Tibial nerve (tissue), 4 donors: ENCODE data around the gene ZNF792. TPM values are rescaled to one million over a fixed set of nuclear protein-coding genes. Genes with fewer than 3 reads are reported as not detected.
"Not testable (repeated sequence)": the region's sequence is repeated elsewhere in the genome, so short reads cannot be mapped to it uniquely, and the experiment has no call there.

ENCODE experiments used
- DNase-seq, 2 donors: peaks; one replicate each; pipeline ENCODE4 v3.0.0-alpha.2; 2019; ENCODE audit warnings: low spot score in 2 of 2
- H3K27ac ChIP-seq, 4 donors: fragments of 200-600 bp; sonication (generic) in 3 of 4; one replicate each; pipeline ENCODE4 v1.5.1; 2017 to 2019; ENCODE audit warnings: mild to moderate bottlenecking in 1 of 4
- H3K27me3 ChIP-seq, 2 donors: fragments of 200-600 bp; sonication (generic) in 1 of 2; one replicate each; pipeline versions ENCODE4 v1.5.1 to v1.6.0; 2017 to 2019
- H3K36me3 ChIP-seq, 3 donors: fragments of 200-600 bp; sonication (generic); one replicate each; pipeline ENCODE4 v1.5.1; 2018 to 2019
- H3K4me1 ChIP-seq, 4 donors: fragments of 200-600 bp; sonication (generic) in 3 of 4; one replicate each; pipeline ENCODE4 v1.5.1; 2017 to 2019
- H3K4me3 ChIP-seq, 4 donors: fragments of 200-600 bp; sonication (generic) in 3 of 4; one replicate each; pipeline ENCODE4 v1.5.1; 2017 to 2019; ENCODE audit warnings: mild to moderate bottlenecking in 1 of 4, moderate library complexity in 1 of 4
- H3K9me3 ChIP-seq, 4 donors: fragments of 200-600 bp; sonication (generic) in 3 of 4; one replicate each; pipeline ENCODE4 v1.5.1; 2017 to 2019
- CTCF ChIP-seq, 5 experiments: fragments of 200-600 bp in 3 of 5; fragments of 450-650 bp in 2 of 5; sonication (generic) in 3 of 5; IDR thresholded peaks; one replicate each; pipeline ENCODE4 v1.5.1; 2016 to 2019; ENCODE audit warnings: antibody characterized with exemption in 5 of 5, mild to moderate bottlenecking in 3 of 5, moderate library complexity in 2 of 5
- EP300 ChIP-seq, 2 donors: sonication (generic); formaldehyde crosslinking; IDR thresholded peaks; one replicate each; pipeline ENCODE4 v1.6.1; 2017; ENCODE audit warnings: antibody characterized with exemption in 2 of 2, mild to moderate bottlenecking in 1 of 2
- POLR2A ChIP-seq, 2 donors: fragments of 450-650 bp; IDR thresholded peaks; one replicate each; pipeline ENCODE4 v1.6.1; 2017; ENCODE audit warnings: antibody characterized with exemption in 2 of 2, mild to moderate bottlenecking in 2 of 2, moderate library complexity in 2 of 2
- WGBS, 2 donors: methylation state at CpG; one replicate each; pipeline ENCODE4 v1.1.5; 2018; 5-methylcytosine and 5-hydroxymethylcytosine counted together
- total RNA-seq, 4 donors: library from RNA; depleted of rRNA; stranded (reverse); fragments of >200 nt; gene quantifications; one replicate each; pipeline ENCODE4 v1.1.0, GENCODE V29; 2016

Gene ZNF792
- total RNA-seq, 4 donors from 2014 or later: 2.3 to 7.1 (median 5.5) TPM

DNA sequence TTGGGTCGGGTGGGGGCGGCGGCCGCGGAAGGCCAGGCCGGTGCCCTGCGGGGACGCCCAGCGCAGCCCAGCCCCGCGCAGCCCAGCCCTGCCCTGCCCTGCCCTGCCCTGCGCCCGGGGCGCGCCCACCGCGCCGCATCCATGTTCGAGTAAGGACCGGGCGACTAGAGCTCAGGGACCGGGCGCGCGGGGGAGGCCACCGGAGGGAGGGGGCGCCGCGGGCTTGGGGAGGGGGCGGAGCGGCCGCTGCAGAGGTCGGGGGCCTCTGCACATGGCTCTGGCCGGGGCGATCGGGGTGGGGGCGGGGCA lies 36.3 kb upstream of the ZNF792 start:
- H3K27ac ChIP-seq: peak overlapping the region; percentile 96 to 100 (median 98)
- TF ChIP-seq EP300 (IDR thresholded peaks at IDR 0.05) (no peak), POLR2A (IDR thresholded peaks at IDR 0.05) (peak in 1 of 2 donors; percentile 82)
- DNase-seq: no peak
- H3K36me3 ChIP-seq: peaks cover 0 to 12% (median 0%) of the 10 kb centered on the region in 3 donors
- H3K4me3 ChIP-seq: peak overlapping the region; percentile 67 to 99 (median 78)
- no peaks in the 10 kb centered on the region for H3K27me3 ChIP-seq
- peaks cover 0 to 87% (median 25%) of the 10 kb centered on the region in 4 donors for H3K4me1 ChIP-seq
- WGBS, 2 donors: 0 to 2% methylated on average over 2 to 26 of the region's 37 CpGs
- H3K9me3 ChIP-seq: no peaks in the 10 kb centered on the region

DNA sequence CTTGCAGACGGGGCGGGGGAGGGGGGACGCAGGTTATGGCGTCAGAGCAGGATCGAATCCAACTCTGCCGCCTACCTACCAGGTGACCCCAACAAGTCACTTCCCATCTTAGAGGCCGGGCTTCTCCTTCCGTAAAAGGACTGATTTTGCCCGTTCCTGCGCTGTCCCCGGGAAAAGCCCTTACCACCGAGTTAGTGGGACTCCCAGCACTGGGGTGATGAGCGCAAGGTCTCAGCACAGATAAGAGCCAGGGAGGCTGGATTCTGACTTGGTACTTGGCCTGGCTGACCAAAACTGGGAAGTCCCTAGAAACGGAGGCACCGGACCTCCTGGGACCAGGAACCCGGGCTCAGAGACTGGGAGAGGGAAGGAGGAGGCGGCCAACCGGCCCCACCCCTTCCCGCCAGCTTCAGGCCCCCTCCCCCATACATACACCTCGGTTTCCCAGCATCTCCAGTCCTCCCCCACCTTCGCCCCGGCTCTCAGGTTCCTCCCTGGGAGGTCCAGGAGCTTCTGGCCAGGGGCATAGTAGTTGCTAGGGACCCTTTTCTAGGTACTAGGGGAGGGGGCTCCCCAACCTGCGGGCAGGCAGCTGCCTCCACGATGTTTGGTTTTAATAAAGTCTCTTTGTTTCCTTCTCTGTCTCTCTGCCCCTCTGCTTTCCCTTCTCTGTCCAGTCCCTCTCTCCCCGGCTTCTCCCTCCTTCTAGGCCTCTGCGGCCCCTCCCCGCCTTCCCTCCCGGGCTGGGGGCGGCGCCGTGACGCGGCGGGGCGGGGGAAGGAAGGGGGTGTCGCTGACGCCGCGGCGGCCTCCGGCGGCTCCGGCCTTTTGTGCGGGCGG lies 35.7 kb upstream of the ZNF792 start, which contains the start of gene GRAMD1A:
Gene GRAMD1A, plus strand, starts transcription at position 826 of the 840 bp plus-strand sequence. CDS start 156 bp downstream, outside the sequence.
- peaks cover 0 to 90% (median 27%) of the 10 kb centered on the region in 4 donors for H3K4me1 ChIP-seq

GRCh38 chr19:34998777-34999497 lies 34.9 kb upstream of the ZNF792 start:
- no peak for DNase-seq
- WGBS, 2 donors: 37 to 49% methylated on average over 13 of the region's 13 CpGs
- Histone ChIP-seq H3K36me3 (peaks cover 0 to 8% (median 0%) of the 10 kb centered on the region in 3 donors), H3K9me3 (no peaks in the 10 kb centered on the region), H3K27ac (peak overlapping the region; percentile 96 to 100 (median 98)), H3K4me3 (peak overlapping the region; percentile 59 to 99 (median 78)), H3K27me3 (no peaks in the 10 kb centered on the region), H3K4me1 (peaks cover 0 to 89% (median 29%) of the 10 kb centered on the region in 4 donors)
- TF ChIP-seq CTCF (IDR thresholded peaks at IDR 0.05): no peak
- TF ChIP-seq POLR2A (IDR thresholded peaks at IDR 0.05): no peak

More for the DNA sequence above, 35.7 kb upstream of the ZNF792 start, which contains the start of gene GRAMD1A:
- Histone ChIP-seq H3K27me3 (no peaks in the 10 kb centered on the region), H3K4me3 (peak within 1 kb of the TSS; percentile 67 to 99 (median 78)), H3K9me3 (no peaks in the 10 kb centered on the region), H3K27ac (peak within 1 kb of the TSS; percentile 96 to 100 (median 98)), H3K36me3 (peaks cover 0 to 8% (median 0%) of the 10 kb centered on the region in 3 donors)
- peak; percentile 80 to 81 for DNase-seq
- WGBS, 2 donors: 2% methylated on average over 27 to 41 of the region's 45 CpGs
- TF ChIP-seq POLR2A (IDR thresholded peaks at IDR 0.05): peak; percentile 52 to 88
- no peak for TF ChIP-seq CTCF (IDR thresholded peaks at IDR 0.05)
- TF ChIP-seq EP300 (IDR thresholded peaks at IDR 0.05): peak; percentile 16 to 96

DNA sequence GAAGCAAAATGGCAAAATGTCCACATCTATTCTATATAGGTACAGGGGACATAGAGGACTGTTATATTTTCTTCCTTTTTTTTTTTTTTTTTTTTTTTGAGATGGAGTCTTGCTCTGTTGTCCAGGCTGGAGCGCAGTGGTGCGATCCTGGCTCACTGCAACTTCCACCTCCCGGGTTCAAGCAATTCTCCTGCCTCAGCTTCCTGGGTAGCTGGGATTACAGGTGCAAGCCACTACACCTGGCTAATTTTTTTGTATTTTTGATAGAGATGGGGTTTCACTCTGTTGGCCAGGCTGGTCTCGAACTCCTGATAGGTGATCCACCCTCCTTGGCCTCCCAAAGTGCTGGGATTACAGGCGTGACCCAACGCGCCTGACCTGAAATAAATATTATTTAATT lies 34.2 kb upstream of the ZNF792 start:
- H3K4me1 ChIP-seq: peaks cover 0 to 82% (median 26%) of the 10 kb centered on the region in 4 donors
- WGBS, 2 donors: 92 to 95% methylated on average over 7 of the region's 7 CpGs
- H3K4me3 ChIP-seq, H3K36me3 ChIP-seq, DNase-seq, H3K9me3 ChIP-seq, H3K27me3 ChIP-seq: not testable (repeated sequence)
- peak overlapping the region in 3 of 4 donors; percentile 98 to 100 (median 99) for H3K27ac ChIP-seq

- peaks cover 0 to 2% (median 0%) of the 10 kb centered on the region in 3 donors for H3K36me3 ChIP-seq
- H3K27ac ChIP-seq: peak overlapping the region in 3 of 4 donors; percentile 69 to 100 (median 74)
- H3K27me3 ChIP-seq: no peaks in the 10 kb centered on the region
- no peak for TF ChIP-seq POLR2A (IDR thresholded peaks at IDR 0.05)
- no peak for TF ChIP-seq EP300 (IDR thresholded peaks at IDR 0.05)
- TF ChIP-seq CTCF (IDR thresholded peaks at IDR 0.05): no peak
- peaks cover 0 to 71% (median 24%) of the 10 kb centered on the region in 4 donors for H3K4me1 ChIP-seq
- no peak for DNase-seq
- 48 to 56% methylated on average over 8 of the region's 8 CpGs for WGBS, 2 donors
- H3K9me3 ChIP-seq: no peaks in the 10 kb centered on the region
- H3K4me3 ChIP-seq: no peak overlapping the region
Measured at GRCh38 chr19:34997071-34997617, 33.1 kb upstream of the ZNF792 start.
